Measurements from ENCODE around the gene STRA8.

Gene STRA8

GRCh38 chr7:135263321-135263970 is 29.8 kb downstream of the STRA8 start:
- DNase-seq (ENCODE audit: low read depth in 1 of 2, low spot score in 1 of 2): no peak

GRCh38 chr7:135265637-135266036 is 32.0 kb downstream of the STRA8 start:
- DNase-seq (ENCODE audit: low read depth in 1 of 2, low spot score in 1 of 2): no peak

GRCh38 chr7:135269921-135270320 is 36.3 kb downstream of the STRA8 start:
- no peak for DNase-seq (ENCODE audit: low read depth in 1 of 2, low spot score in 1 of 2)

GRCh38 chr7:135270577-135271254 is 37.1 kb downstream of the STRA8 start:
- DNase-seq (ENCODE audit: low read depth in 1 of 2, low spot score in 1 of 2): no peak

GRCh38 chr7:135271255-135271615 is 37.6 kb downstream of the STRA8 start:
- DNase-seq (ENCODE audit: low read depth in 1 of 2, low spot score in 1 of 2): no peak

- DNase-seq (ENCODE audit: low read depth in 1 of 2, low spot score in 1 of 2): no peak
Measured at GRCh38 chr7:135272303-135272702, 38.7 kb downstream of the STRA8 start.

- DNase-seq (ENCODE audit: low read depth in 1 of 2, low spot score in 1 of 2): no peak
Measured at GRCh38 chr7:135273581-135273980, 39.9 kb downstream of the STRA8 start.

- peak; percentile 30 to 44 for DNase-seq (ENCODE audit: low read depth in 1 of 2, low spot score in 1 of 2)
Measured at GRCh38 chr7:135274495-135275268, 41.0 kb downstream of the STRA8 start.

- no peak for DNase-seq (ENCODE audit: low read depth in 1 of 2, low spot score in 1 of 2)
Measured at GRCh38 chr7:135275971-135276580, 42.4 kb downstream of the STRA8 start.

GRCh38 chr7:135277161-135277560 is 43.5 kb downstream of the STRA8 start:
- no peak for DNase-seq (ENCODE audit: low read depth in 1 of 2, low spot score in 1 of 2)

- DNase-seq (ENCODE audit: low read depth in 1 of 2, low spot score in 1 of 2): peak; percentile 33 to 49
Measured at GRCh38 chr7:135281363-135281949, 47.8 kb downstream of the STRA8 start.

GRCh38 chr7:135282561-135283254 is 49.1 kb downstream of the STRA8 start:
- DNase-seq (ENCODE audit: low read depth in 1 of 2, low spot score in 1 of 2): no peak

- no peak for DNase-seq (ENCODE audit: low read depth in 1 of 2, low spot score in 1 of 2)
Measured at GRCh38 chr7:135283959-135284638, 50.5 kb downstream of the STRA8 start.

GRCh38 chr7:135285547-135286233 is 52.1 kb downstream of the STRA8 start:
- no peak for DNase-seq (ENCODE audit: low read depth in 1 of 2, low spot score in 1 of 2)

GRCh38 chr7:135286876-135287275 is 53.2 kb downstream of the STRA8 start:
- no peak for DNase-seq (ENCODE audit: low read depth in 1 of 2, low spot score in 1 of 2)

GRCh38 chr7:135290594-135290993 is 57.0 kb downstream of the STRA8 start:
- no peak for DNase-seq (ENCODE audit: low read depth in 1 of 2, low spot score in 1 of 2)

- no peak for DNase-seq (ENCODE audit: low read depth in 1 of 2, low spot score in 1 of 2)
Measured at GRCh38 chr7:135291809-135292253, 58.2 kb downstream of the STRA8 start.

GRCh38 chr7:135299235-135299634 is 65.6 kb downstream of the STRA8 start:
- no peak for DNase-seq (ENCODE audit: low read depth in 1 of 2, low spot score in 1 of 2)

- no peak for DNase-seq (ENCODE audit: low read depth in 1 of 2, low spot score in 1 of 2)
Measured at GRCh38 chr7:135300913-135301765, 67.5 kb downstream of the STRA8 start.
